Thymus (tissue), 11 donors: ENCODE results near the gene OPCML. TPM values are rescaled to one million over a fixed set of nuclear protein-coding genes. Genes with fewer than 3 reads are reported as not detected.
A peak's percentile ranks its signal among the peaks of the same experiment; 100 is the strongest.

ENCODE experiments used
- DNase-seq, 9 donors: peaks; one replicate each; pipeline ENCODE4 v3.0.0-alpha.2; 2013; ENCODE audit warnings: low spot score in 9 of 9, low read depth in 6 of 9, missing footprints in 1 of 9
- H3K27ac ChIP-seq, 2 donors: one replicate each; pipeline ENCODE4 v1.5.1; 2013; ENCODE audit warnings: control low read depth in 1 of 2, low read depth in 1 of 2, low read length in 1 of 2, mild to moderate bottlenecking in 1 of 2, moderate library complexity in 1 of 2
- H3K27me3 ChIP-seq, 2 donors: one replicate each; pipeline ENCODE4 v1.5.1; 2013; ENCODE audit warnings: low read length in 1 of 2; ENCODE audit not compliant: control insufficient read depth in 2 of 2, insufficient read depth in 1 of 2
- H3K36me3 ChIP-seq, 2 donors: one replicate each; pipeline ENCODE4 v1.5.1; 2013; ENCODE audit warnings: low read length in 1 of 2, mild to moderate bottlenecking in 1 of 2, moderate library complexity in 1 of 2; ENCODE audit not compliant: control insufficient read depth in 2 of 2, insufficient read depth in 2 of 2
- H3K4me1 ChIP-seq, 2 donors: one replicate each; pipeline ENCODE4 v1.5.1; 2013; ENCODE audit warnings: low read length in 2 of 2; ENCODE audit not compliant: control insufficient read depth in 2 of 2, insufficient read depth in 2 of 2
- H3K4me3 ChIP-seq, 2 donors: one replicate each; pipeline ENCODE4 v1.5.1; 2013; ENCODE audit warnings: low read length in 2 of 2, control low read depth in 1 of 2, mild to moderate bottlenecking in 1 of 2
- H3K9me3 ChIP-seq, 2 donors: one replicate each; pipeline ENCODE4 v1.5.1; 2013; ENCODE audit warnings: low read length in 1 of 2, mild to moderate bottlenecking in 1 of 2; ENCODE audit not compliant: control insufficient read depth in 2 of 2, insufficient read depth in 1 of 2
- WGBS: extraction: QIAGEN DNeasy Blood & Tissue Kit; methylation state at CpG from one replicate; pipeline ENCODE4 v1.1.7; 2013; 5-methylcytosine and 5-hydroxymethylcytosine counted together
- polyA plus RNA-seq: library from polyadenylated mRNA; stranded (reverse); fragments of 200-250 nt; gene quantifications from one replicate; pipeline ENCODE4 v1.2.3, GENCODE V29; 2013
- total RNA-seq: library from RNA; stranded (reverse); fragments of 120-200 nt; gene quantifications from one replicate; pipeline ENCODE4 v1.2.4, GENCODE V29; 2013
- donor health status: healthy.

The OPCML gene
- total and polyA plus RNA-seq, 2 donors: 0.07 to 0.09 TPM

- Histone ChIP-seq H3K4me1 (no peaks in the 10 kb centered on the region), H3K27ac (no peak overlapping the region), H3K4me3 (no peak overlapping the region), H3K27me3 (no peaks in the 10 kb centered on the region), H3K9me3 (no peaks in the 10 kb centered on the region), H3K36me3 (no peaks in the 10 kb centered on the region)
- WGBS: 94% methylated on average over 9 of the region's 9 CpGs
- DNase-seq: no peak
These were observed 883.0 kb downstream of the OPCML start for GRCh38 chr11:132649277-132649676.

- 96% methylated on average over 8 of the region's 8 CpGs for WGBS
- Histone ChIP-seq H3K9me3 (no peaks in the 10 kb centered on the region), H3K27ac (no peak overlapping the region), H3K27me3 (no peaks in the 10 kb centered on the region), H3K4me3 (no peak overlapping the region), H3K36me3 (no peaks in the 10 kb centered on the region), H3K4me1 (no peaks in the 10 kb centered on the region)
- no peak for DNase-seq
These were observed 883.5 kb downstream of the OPCML start for GRCh38 chr11:132648851-132649250.

- no peaks in the 10 kb centered on the region for H3K9me3 ChIP-seq
- no peak for DNase-seq
- no peak overlapping the region for H3K27ac ChIP-seq
- no peaks in the 10 kb centered on the region for H3K27me3 ChIP-seq
- no peaks in the 10 kb centered on the region for H3K4me1 ChIP-seq
- 75% methylated on average over 2 of the region's 2 CpGs for WGBS
- H3K36me3 ChIP-seq: no peaks in the 10 kb centered on the region
- no peak overlapping the region for H3K4me3 ChIP-seq
These were observed 885.4 kb downstream of the OPCML start for GRCh38 chr11:132646890-132647289.

- no peaks in the 10 kb centered on the region for H3K36me3 ChIP-seq
- no peak for DNase-seq
- H3K9me3 ChIP-seq: no peaks in the 10 kb centered on the region
- H3K4me3 ChIP-seq: no peak overlapping the region
- H3K4me1 ChIP-seq: peaks cover 0 to 3% of the 10 kb centered on the region in 2 donors
- no peaks in the 10 kb centered on the region for H3K27me3 ChIP-seq
- no peak overlapping the region for H3K27ac ChIP-seq
- WGBS: 88% methylated on average over 6 of the region's 6 CpGs
These were observed 887.6 kb downstream of the OPCML start for GRCh38 chr11:132644520-132645239.

GRCh38 chr11:132643239-132643638, 889.1 kb downstream of the OPCML start:
- no peaks in the 10 kb centered on the region for H3K9me3 ChIP-seq
- H3K27ac ChIP-seq: no peak overlapping the region
- 74% methylated on average over 9 of the region's 9 CpGs for WGBS
- H3K4me1 ChIP-seq: peaks cover 0 to 3% of the 10 kb centered on the region in 2 donors
- DNase-seq: no peak
- no peaks in the 10 kb centered on the region for H3K36me3 ChIP-seq
- no peak overlapping the region for H3K4me3 ChIP-seq
- H3K27me3 ChIP-seq: no peaks in the 10 kb centered on the region

GRCh38 chr11:132640952-132641351, 891.3 kb downstream of the OPCML start:
- peaks cover 0 to 3% of the 10 kb centered on the region in 2 donors for H3K4me1 ChIP-seq
- DNase-seq: peak in 5 of 9 donors; percentile 2 to 49 (median 8)
- H3K9me3 ChIP-seq: no peaks in the 10 kb centered on the region
- no peak overlapping the region for H3K27ac ChIP-seq
- 50% methylated on average over 3 of the region's 3 CpGs for WGBS
- H3K4me3 ChIP-seq: no peak overlapping the region
- H3K36me3 ChIP-seq: no peaks in the 10 kb centered on the region
- H3K27me3 ChIP-seq: no peaks in the 10 kb centered on the region

GRCh38 chr11:132639986-132640385, 892.3 kb downstream of the OPCML start:
- Histone ChIP-seq H3K4me1 (peaks cover 0 to 3% of the 10 kb centered on the region in 2 donors), H3K36me3 (no peaks in the 10 kb centered on the region), H3K4me3 (no peak overlapping the region), H3K27me3 (no peaks in the 10 kb centered on the region), H3K27ac (no peak overlapping the region), H3K9me3 (no peaks in the 10 kb centered on the region)
- no peak for DNase-seq
- WGBS: 93% methylated on average over 6 of the region's 6 CpGs

GRCh38 chr11:132639403-132639802, 892.9 kb downstream of the OPCML start:
- no peak overlapping the region for H3K4me3 ChIP-seq
- WGBS: 79% methylated on average over 3 of the region's 3 CpGs
- no peaks in the 10 kb centered on the region for H3K9me3 ChIP-seq
- H3K27me3 ChIP-seq: no peaks in the 10 kb centered on the region
- no peak overlapping the region for H3K27ac ChIP-seq
- peaks cover 0 to 3% of the 10 kb centered on the region in 2 donors for H3K4me1 ChIP-seq
- no peak for DNase-seq
- H3K36me3 ChIP-seq: no peaks in the 10 kb centered on the region

- 20% methylated on average over 1 of the region's 1 CpG for WGBS
- H3K27ac ChIP-seq: no peak overlapping the region
These were observed 893.9 kb downstream of the OPCML start for GRCh38 chr11:132638423-132638822.

More at GRCh38 chr11:132638423-132638822, 893.9 kb downstream of the OPCML start:
- Histone ChIP-seq H3K27me3 (no peaks in the 10 kb centered on the region), H3K4me1 (peaks cover 0 to 3% of the 10 kb centered on the region in 2 donors), H3K36me3 (no peaks in the 10 kb centered on the region), H3K9me3 (no peaks in the 10 kb centered on the region), H3K4me3 (no peak overlapping the region)
- DNase-seq: no peak
